AG10803 (cell line): Measurements from ENCODE around the gene BTNL8.

Source experiments
- DNase-seq: peaks from one replicate; pipeline ENCODE4 v3.0.0; 2010; ENCODE audit warnings: low read depth
- H3K4me3 ChIP-seq: 2 replicates; pipeline ENCODE4 v1.5.1; 2011; ENCODE audit warnings: mild to moderate bottlenecking, low read length, control low read depth
- TF ChIP-seq, protein P1 (sequence below): conservative IDR thresholded peaks from 2 replicates; pipeline ENCODE4 v1.5.1; 2011; ENCODE audit warnings: mild to moderate bottlenecking, low read length, control low read depth, inconsistent platforms

The BTNL8 gene, protein sequence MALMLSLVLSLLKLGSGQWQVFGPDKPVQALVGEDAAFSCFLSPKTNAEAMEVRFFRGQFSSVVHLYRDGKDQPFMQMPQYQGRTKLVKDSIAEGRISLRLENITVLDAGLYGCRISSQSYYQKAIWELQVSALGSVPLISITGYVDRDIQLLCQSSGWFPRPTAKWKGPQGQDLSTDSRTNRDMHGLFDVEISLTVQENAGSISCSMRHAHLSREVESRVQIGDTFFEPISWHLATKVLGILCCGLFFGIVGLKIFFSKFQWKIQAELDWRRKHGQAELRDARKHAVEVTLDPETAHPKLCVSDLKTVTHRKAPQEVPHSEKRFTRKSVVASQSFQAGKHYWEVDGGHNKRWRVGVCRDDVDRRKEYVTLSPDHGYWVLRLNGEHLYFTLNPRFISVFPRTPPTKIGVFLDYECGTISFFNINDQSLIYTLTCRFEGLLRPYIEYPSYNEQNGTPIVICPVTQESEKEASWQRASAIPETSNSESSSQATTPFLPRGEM

DNA sequence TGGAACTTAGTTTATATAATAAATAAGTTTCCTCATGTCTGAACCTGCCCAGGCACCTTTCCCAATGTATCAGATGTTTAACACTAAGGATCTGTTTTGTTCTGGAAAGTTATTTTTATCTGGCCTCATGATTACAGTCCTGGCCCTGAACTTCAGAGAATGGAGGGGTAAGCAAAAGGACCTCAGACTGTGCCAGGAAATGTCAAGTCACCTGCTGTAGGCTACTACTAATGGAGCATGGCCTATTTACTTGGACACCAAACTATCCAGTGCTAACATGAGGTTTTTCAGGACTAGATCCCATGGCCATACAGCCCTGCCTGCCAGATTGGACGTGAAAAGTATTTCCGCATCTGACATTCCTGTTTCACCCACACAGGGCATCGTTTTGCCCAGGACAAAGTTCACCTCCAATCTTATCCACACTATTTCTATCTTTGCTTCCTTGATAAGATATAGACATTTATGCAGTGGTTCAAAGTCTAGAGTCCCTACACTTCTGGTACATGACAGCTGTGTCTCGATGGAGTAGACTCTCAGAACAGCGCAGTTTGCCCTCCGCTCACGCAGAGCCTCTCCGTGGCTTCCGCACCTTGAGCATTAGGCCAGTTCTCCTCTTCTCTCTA is at the start of gene BTNL8:
BTNL8 (plus strand) TSS at position 539 of the 626 bp plus-strand sequence. CDS start 152 bp downstream, outside the sequence.
- TF ChIP-seq, protein P1, sequence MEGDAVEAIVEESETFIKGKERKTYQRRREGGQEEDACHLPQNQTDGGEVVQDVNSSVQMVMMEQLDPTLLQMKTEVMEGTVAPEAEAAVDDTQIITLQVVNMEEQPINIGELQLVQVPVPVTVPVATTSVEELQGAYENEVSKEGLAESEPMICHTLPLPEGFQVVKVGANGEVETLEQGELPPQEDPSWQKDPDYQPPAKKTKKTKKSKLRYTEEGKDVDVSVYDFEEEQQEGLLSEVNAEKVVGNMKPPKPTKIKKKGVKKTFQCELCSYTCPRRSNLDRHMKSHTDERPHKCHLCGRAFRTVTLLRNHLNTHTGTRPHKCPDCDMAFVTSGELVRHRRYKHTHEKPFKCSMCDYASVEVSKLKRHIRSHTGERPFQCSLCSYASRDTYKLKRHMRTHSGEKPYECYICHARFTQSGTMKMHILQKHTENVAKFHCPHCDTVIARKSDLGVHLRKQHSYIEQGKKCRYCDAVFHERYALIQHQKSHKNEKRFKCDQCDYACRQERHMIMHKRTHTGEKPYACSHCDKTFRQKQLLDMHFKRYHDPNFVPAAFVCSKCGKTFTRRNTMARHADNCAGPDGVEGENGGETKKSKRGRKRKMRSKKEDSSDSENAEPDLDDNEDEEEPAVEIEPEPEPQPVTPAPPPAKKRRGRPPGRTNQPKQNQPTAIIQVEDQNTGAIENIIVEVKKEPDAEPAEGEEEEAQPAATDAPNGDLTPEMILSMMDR: no peak
- H3K4me3 ChIP-seq: no peak within 1 kb of the TSS
- DNase-seq: no peak

- no peak for DNase-seq
These were observed 49.1 kb upstream of the BTNL8 start for GRCh38 chr5:180849827-180850226.

GRCh38 chr5:180850434-180851078 is 48.4 kb upstream of the BTNL8 start:
- DNase-seq: no peak
- TF ChIP-seq, protein P1: no peak
- no peak overlapping the region for H3K4me3 ChIP-seq

More at GRCh38 chr5:180849827-180850226, 49.1 kb upstream of the BTNL8 start:
- TF ChIP-seq, protein P1: no peak
- no peak overlapping the region for H3K4me3 ChIP-seq

DNA sequence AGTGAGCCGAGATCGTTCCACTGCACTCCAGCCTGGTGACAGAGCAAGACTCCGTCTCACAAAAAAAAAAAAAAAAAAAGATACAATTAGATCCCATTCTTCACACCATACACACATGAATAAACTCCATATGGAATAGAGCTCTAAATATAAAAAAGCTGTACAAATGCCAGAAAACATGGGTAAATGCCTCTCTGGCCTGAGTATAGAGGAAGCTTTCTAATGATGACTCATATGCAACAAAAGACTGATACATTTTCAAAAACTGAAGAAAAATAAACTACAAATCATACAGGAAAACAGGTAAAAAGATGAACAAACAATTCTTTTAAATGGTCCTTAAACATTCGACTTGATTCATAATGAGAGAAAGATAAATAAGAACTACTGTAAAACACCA is 46.5 kb upstream of the BTNL8 start:
- no peak overlapping the region for H3K4me3 ChIP-seq
- DNase-seq: no peak
- TF ChIP-seq, protein P1: no peak

DNA sequence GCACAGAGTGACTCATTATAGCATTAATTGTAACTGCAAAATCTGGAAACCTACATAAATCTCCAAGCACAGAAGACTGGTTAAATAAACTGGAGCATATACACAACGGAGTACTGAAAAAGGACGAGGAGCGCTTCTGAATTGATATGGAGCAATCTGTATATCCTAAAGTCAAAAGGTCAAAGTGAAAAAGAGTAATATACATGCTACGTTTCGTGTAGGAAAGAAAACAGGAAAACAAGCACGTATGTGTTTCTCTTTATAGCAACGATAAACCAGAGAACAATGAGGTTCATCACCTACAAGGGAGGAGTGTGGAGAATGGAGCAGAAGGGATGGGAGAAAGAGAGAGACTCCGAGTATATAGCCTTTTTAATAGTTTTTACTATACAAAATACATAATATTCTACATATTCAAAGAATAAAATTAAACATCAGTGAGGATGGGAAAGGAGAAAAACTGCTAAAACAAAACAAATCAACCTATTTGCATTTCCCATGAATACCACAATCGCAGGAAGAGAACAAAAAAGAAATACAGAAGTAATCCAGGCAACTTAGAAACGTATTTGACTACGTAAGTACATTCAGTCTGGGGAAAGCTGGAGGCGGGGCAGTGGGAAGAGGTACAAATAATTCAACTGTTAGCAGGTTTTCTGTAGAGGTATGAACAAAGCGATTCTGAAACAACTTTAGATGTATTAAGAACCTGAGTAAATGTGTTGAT is 45.7 kb upstream of the BTNL8 start:
- no peak for DNase-seq
- TF ChIP-seq, protein P1: no peak

GRCh38 chr5:180853848-180854176 is 45.1 kb upstream of the BTNL8 start:
- H3K4me3 ChIP-seq: no peak overlapping the region
- DNase-seq: no peak
- TF ChIP-seq, protein P1: no peak

More for the DNA sequence above, 45.7 kb upstream of the BTNL8 start:
- no peak overlapping the region for H3K4me3 ChIP-seq
